ENCODE measurements around the gene NDUFB11. TPM values are rescaled to one million over a fixed set of nuclear protein-coding genes. Genes with fewer than 3 reads are reported as not detected.

Gene NDUFB11
- 77.3 and 82.5 TPM in 2 replicates for total RNA-seq

GRCh38 chrX:47144626-47145394, at the start of gene NDUFB11, which contains the start of gene RBM10:
NDUFB11 (minus strand) TSS chrX:47144702; CDS start chrX:47144679, 23 bp downstream.
RBM10 (plus strand) TSS chrX:47145221; CDS start chrX:47147482, 2,261 bp downstream.

GRCh38 chrX:47193475-47194193, 49.1 kb upstream of the NDUFB11 start, which contains the start of gene UBA1:
UBA1 (plus strand) TSS chrX:47193829; CDS start chrX:47198803, 4,974 bp downstream.

Other genes starting within 250 kb of the NDUFB11 start
- 1.6 and 1.7 TPM in 2 replicates for gene JADE3, start 232.3 kb downstream of the NDUFB11 start, total RNA-seq
- gene RGN, start 66.3 kb downstream of the NDUFB11 start, total RNA-seq = 1.0 and 1.5 TPM in 2 replicates
- gene RBM10, start 519 bp upstream of the NDUFB11 start, total RNA-seq = 54.7 and 60.7 TPM in 2 replicates
- gene UBA1, start 49.1 kb upstream of the NDUFB11 start, total RNA-seq = 163 and 183 TPM in 2 replicates
- 110 and 120 TPM in 2 replicates for gene CDK16, start 74.0 kb upstream of the NDUFB11 start, total RNA-seq
- 34.8 and 41.2 TPM in 2 replicates for gene USP11, start 88.3 kb upstream of the NDUFB11 start, total RNA-seq
- 0.17 TPM in 1 of 2 replicates, not detected in the other for gene ZNF157, start 225.9 kb upstream of the NDUFB11 start, total RNA-seq

Measured in bronchus fibroblast of lung (primary cell).